ENCODE data around the gene PEX10. TPM values are rescaled to one million over a fixed set of nuclear protein-coding genes. Genes with fewer than 3 reads are reported as not detected.
A peak's percentile ranks its signal among the peaks of the same experiment; 100 is the strongest.

PEX10 gene
- total and polyA plus RNA-seq, 2 of the 8 experiments (the other 6 are each of a cell fraction or from before 2014, with no cell fraction given): 24.3 to 26.9 TPM

- Histone ChIP-seq H3K56ac (replicated peaks; ENCODE audit: insufficient read length, low read depth, low read length) (no peak overlapping the region), H2BK12ac (ENCODE audit: low read depth, low read length) (peak overlapping the region; percentile 50; the same call in 1 of the 2 replicates), H2BK5ac (ENCODE audit: low read depth, low read length) (0 out of 2 replicates have a peak overlapping the region, but pooled peaks have one; percentile 35), H2BK15ac (ENCODE audit: low read length) (no peak overlapping the region), H2AFZ (ENCODE audit: low read length) (no peak overlapping the region), H2BK20ac (ENCODE audit: low read length) (no peak overlapping the region), H3K27ac (ENCODE audit: low read depth, low read length) (no peak overlapping the region), H3K79me1 (ENCODE audit: low read depth, low read length) (no peaks in the 10 kb centered on the region), H4K20me1 (replicated peaks in 1 of 2; ENCODE audit: control insufficient read depth in 1 of 2, insufficient read depth in 2 of 2, low read length in 2 of 2) (peaks cover 0 to 1% of the 10 kb centered on the region in 2 experiments), H3K18ac (ENCODE audit: extremely low read depth, low read length) (no peak overlapping the region), H3K27me3 (replicated peaks in 1 of 4; ENCODE audit: control insufficient read depth in 3 of 4, extremely low read depth in 1 of 4, insufficient read depth in 3 of 4, low read length in 3 of 4) (no peaks in the 10 kb centered on the region), H3K79me2 (ENCODE audit: control insufficient read depth in 1 of 2, insufficient read depth in 2 of 2, low read length in 2 of 2) (no peaks in the 10 kb centered on the region), H3K4me2 (ENCODE audit: insufficient read depth in 1 of 2, low read depth in 2 of 2, low read length in 2 of 2) (no peak overlapping the region), H3K4ac (replicated peaks; ENCODE audit: insufficient read length, low read depth, low read length) (peak overlapping the region; percentile 78), H2AK5ac (ENCODE audit: low read depth, low read length) (no peak overlapping the region), H3K14ac (ENCODE audit: insufficient read length) (no peak overlapping the region), H3K9me3 (ENCODE audit: insufficient read depth in 2 of 2, low read depth in 1 of 2, low read length in 1 of 2) (peaks cover 11 to 27% of the 10 kb centered on the region in 2 experiments; a peak in 3 of 4 replicates), H3K9ac (replicated peaks in 1 of 4; ENCODE audit: extremely low read depth in 1 of 4, low read depth in 3 of 4, low read length in 3 of 4) (no peak overlapping the region), H3K36me3 (ENCODE audit: control insufficient read depth in 2 of 4, insufficient read depth in 4 of 4, low read length in 3 of 4) (no peaks in the 10 kb centered on the region), H3K4me3 (ENCODE audit: extremely low read depth in 1 of 4, insufficient read depth in 2 of 4, low read depth in 3 of 4, low read length in 4 of 4) (no peak overlapping the region), H3K23me2 (ENCODE audit: low read depth, low read length) (no peaks in the 10 kb centered on the region), H3K23ac (ENCODE audit: insufficient read length) (no peak overlapping the region), H4K91ac (replicated peaks; ENCODE audit: insufficient read length, low read length) (peak overlapping the region; percentile 65), H2BK120ac (replicated peaks; ENCODE audit: low read depth, low read length) (no peak overlapping the region), H3K4me1 (replicated peaks in 1 of 4; ENCODE audit: control insufficient read depth in 3 of 4, insufficient read depth in 4 of 4, low read length in 3 of 4) (no peaks in the 10 kb centered on the region), H4K5ac (ENCODE audit: insufficient read length, low read depth, low read length) (no peak overlapping the region), H4K8ac (ENCODE audit: extremely low read depth, insufficient read depth, low read length) (no peak overlapping the region)
- ChIA-PET CTCF (ENCODE audit: partially characterized antibody) (interaction anchor here (1.2 to 4.2 kb wide), 11 partner anchors 10 to 1173 kb away, joined by 3 to 48 read pairs (median 6); no protein-coding TSS in a partner anchor), POLR2A (ENCODE audit: partially characterized antibody) (no interaction called here)
- WGBS, 2 experiments (ENCODE audit: extremely low coverage in 1 of 2, insufficient coverage in 1 of 2, insufficient read length in 1 of 2, insufficient replicate concordance in 2 of 2, low coverage in 1 of 2, low lambda C conversion rate in 2 of 2, missing lambda C conversion rate in 1 of 2): 84% methylated on average over 16 of the region's 16 CpGs; no CpG with 5 or more reads in 1 of the 2 experiments
- FAIRE-seq: no peak
- DNase-seq (ENCODE audit: low read depth in 1 of 2, low spot score in 2 of 2): no peak
- TF ChIP-seq USF2 (IDR thresholded peaks at IDR 0.05; ENCODE audit: low read length) (no peak), EZH2 (IDR thresholded peaks at IDR 0.05; ENCODE audit: low read depth, low read length, severe bottlenecking) (no peak), BCL11A (IDR thresholded peaks at IDR 0.05; ENCODE audit: low read depth in 2 of 2, low read length in 2 of 2) (no peak), MAX (IDR thresholded peaks at IDR 0.05) (no peak), CHD1 (IDR thresholded peaks at IDR 0.05; ENCODE audit: low read depth, low read length) (no peak), KDM5A (IDR thresholded peaks at IDR 0.05; ENCODE audit: low read length) (no peak), ATF3 (IDR thresholded peaks at IDR 0.05; ENCODE audit: insufficient read depth, low read depth, low read length) (no peak), TAF1 (IDR thresholded peaks at IDR 0.05; ENCODE audit: low read depth, low read length) (no peak), CBX8 (IDR thresholded peaks at IDR 0.05; ENCODE audit: borderline replicate concordance, low read depth, low read length) (no peak), FOSL1 (IDR thresholded peaks at IDR 0.05; ENCODE audit: insufficient read depth, low read depth, low read length) (no peak), KDM4A (IDR thresholded peaks at IDR 0.05; ENCODE audit: low read depth, low read length, severe bottlenecking) (no peak), GABPA (IDR thresholded peaks at IDR 0.05; ENCODE audit: borderline replicate concordance, insufficient read depth, low read length) (no peak)
Measured at GRCh38 chr1:2431103-2431502, 18.7 kb upstream of the PEX10 start.

All from H1 (cell line).